ENCODE measurements around the gene TMEM109. TPM values are rescaled to one million over a fixed set of nuclear protein-coding genes. Genes with fewer than 3 reads are reported as not detected.

Gene TMEM109
- total and polyA plus RNA-seq, 2 of the 8 experiments (the other 6 are each of a cell fraction or from before 2014, with no cell fraction given): 27.3 to 30.3 TPM

- peaks cover 11% of the 10 kb centered on the region for H3K79me1 ChIP-seq (ENCODE audit: low read depth, low read length)
- ChIA-PET CTCF (ENCODE audit: partially characterized antibody) (interaction anchor here (0.6 to 1.9 kb wide), 6 partner anchors 9 to 95 kb away, joined by 3 to 9 read pairs (median 4); no protein-coding TSS in a partner anchor), POLR2A (ENCODE audit: partially characterized antibody) (interaction anchor here (1.2 to 5.7 kb wide), 3 partner anchors 10 to 24 kb away, joined by 4 to 26 read pairs (median 6); partner anchors contain the start of gene TMEM109)
- no peak for FAIRE-seq
- H3K14ac ChIP-seq (ENCODE audit: insufficient read length): no peak overlapping the region
- no peak overlapping the region for H4K5ac ChIP-seq (ENCODE audit: insufficient read length, low read depth, low read length)
- no peaks in the 10 kb centered on the region for H3K79me2 ChIP-seq (ENCODE audit: control insufficient read depth in 1 of 2, insufficient read depth in 2 of 2, low read length in 2 of 2)
- no peak overlapping the region for H3K27ac ChIP-seq (ENCODE audit: low read depth, low read length)
- H3K9ac ChIP-seq (replicated peaks in 1 of 4; ENCODE audit: extremely low read depth in 1 of 4, low read depth in 3 of 4, low read length in 3 of 4): no peak overlapping the region
- no peak overlapping the region for H2BK120ac ChIP-seq (replicated peaks; ENCODE audit: low read depth, low read length)
- no peak overlapping the region for H2BK5ac ChIP-seq (ENCODE audit: low read depth, low read length)
- peaks cover 0 to 3% (median 0%) of the 10 kb centered on the region in 4 experiments; a peak in 1 of 7 replicates for H3K27me3 ChIP-seq (replicated peaks in 1 of 4; ENCODE audit: control insufficient read depth in 3 of 4, extremely low read depth in 1 of 4, insufficient read depth in 3 of 4, low read length in 3 of 4)
- DNase-seq (ENCODE audit: low read depth in 1 of 2, low spot score in 2 of 2): no peak
- H4K20me1 ChIP-seq (replicated peaks in 1 of 2; ENCODE audit: control insufficient read depth in 1 of 2, insufficient read depth in 2 of 2, low read length in 2 of 2): peaks cover 8 to 9% of the 10 kb centered on the region in 2 experiments
- peaks cover 10 to 42% (median 19%) of the 10 kb centered on the region in 4 experiments; a peak in 7 of 8 replicates for H3K36me3 ChIP-seq (ENCODE audit: control insufficient read depth in 2 of 4, insufficient read depth in 4 of 4, low read length in 3 of 4)
- H3K56ac ChIP-seq (replicated peaks; ENCODE audit: insufficient read length, low read depth, low read length): no peak overlapping the region
- peaks cover 5 to 14% (median 5%) of the 10 kb centered on the region in 4 experiments; a peak in 6 of 7 replicates for H3K4me1 ChIP-seq (replicated peaks in 1 of 4; ENCODE audit: control insufficient read depth in 3 of 4, insufficient read depth in 4 of 4, low read length in 3 of 4)
- H4K91ac ChIP-seq (replicated peaks; ENCODE audit: insufficient read length, low read length): no peak overlapping the region
- no peak overlapping the region for H2BK15ac ChIP-seq (ENCODE audit: low read length)
- H2BK20ac ChIP-seq (ENCODE audit: low read length): no peak overlapping the region
- no peak overlapping the region for H3K23ac ChIP-seq (ENCODE audit: insufficient read length)
- no peak overlapping the region for H3K18ac ChIP-seq (ENCODE audit: extremely low read depth, low read length)
- H3K23me2 ChIP-seq (ENCODE audit: low read depth, low read length): peaks cover 11% of the 10 kb centered on the region; the same call in 1 of the 2 replicates
- no peaks in the 10 kb centered on the region for H3K9me3 ChIP-seq (ENCODE audit: insufficient read depth in 2 of 2, low read depth in 1 of 2, low read length in 1 of 2)
- H2AFZ ChIP-seq (ENCODE audit: low read length): no peak overlapping the region
- WGBS, 2 experiments (ENCODE audit: extremely low coverage in 1 of 2, insufficient coverage in 1 of 2, insufficient read length in 1 of 2, insufficient replicate concordance in 2 of 2, low coverage in 1 of 2, low lambda C conversion rate in 2 of 2, missing lambda C conversion rate in 1 of 2): 89% methylated on average over 8 of the region's 8 CpGs; no CpG with 5 or more reads in 1 of the 2 experiments
- H4K8ac ChIP-seq (ENCODE audit: extremely low read depth, insufficient read depth, low read length): no peak overlapping the region
- no peak overlapping the region for H3K4ac ChIP-seq (replicated peaks; ENCODE audit: insufficient read length, low read depth, low read length)
- no peak overlapping the region for H3K4me3 ChIP-seq (ENCODE audit: extremely low read depth in 1 of 4, insufficient read depth in 2 of 4, low read depth in 3 of 4, low read length in 4 of 4)
- no peak overlapping the region for H2BK12ac ChIP-seq (ENCODE audit: low read depth, low read length)
- TF ChIP-seq EP300 (IDR thresholded peaks at IDR 0.05; ENCODE audit: borderline replicate concordance in 1 of 2, low read depth in 2 of 2, low read length in 2 of 2) (no peak), TEAD4 (IDR thresholded peaks at IDR 0.05; ENCODE audit: low read depth, low read length) (no peak), E2F6 (IDR thresholded peaks at IDR 0.05) (no peak)
- H2AK5ac ChIP-seq (ENCODE audit: low read depth, low read length): no peak overlapping the region
- H3K4me2 ChIP-seq (ENCODE audit: insufficient read depth in 1 of 2, low read depth in 2 of 2, low read length in 2 of 2): no peak overlapping the region; a peak in 1 of 4 replicates
Observed at GRCh38 chr11:60926500-60926899, 12.5 kb downstream of the TMEM109 start.
